CD4-positive, alpha-beta memory T cell (primary cell): ENCODE measurements around the gene POLR1D. TPM values are rescaled to one million over a fixed set of nuclear protein-coding genes. Genes with fewer than 3 reads are reported as not detected.
A peak's percentile ranks its signal among the peaks of the same experiment; 100 is the strongest.
"Not testable (repeated sequence)": the region's sequence is repeated elsewhere in the genome, so short reads cannot be mapped to it uniquely, and the experiment has no call there.

Source experiments
- CTCF ChIA-PET: fragments of 350-600 bp; sonication (Branson Sonifier 250); formaldehyde crosslinking; loops from one replicate; lab custom pipeline; 2021; ENCODE audit warnings: inconsistent platforms; ENCODE audit not compliant: partially characterized antibody; lab: Charles Lee
- POLR2A ChIA-PET: fragments of 350-600 bp; sonication (Branson Sonifier 250); formaldehyde crosslinking; loops from one replicate; lab custom pipeline; 2021; ENCODE audit not compliant: partially characterized antibody; lab: Charles Lee
- DNase-seq, 5 donors: peaks; one replicate each; pipeline versions ENCODE4 v3.0.0 to v3.0.0-alpha.2; 2020 to 2022; ENCODE audit warnings: mixed read lengths in 1 of 5
- H3K27ac ChIP-seq: one replicate; pipeline ENCODE4 v1.7.0; 2013; ENCODE audit warnings: low read depth, low read length
- H3K27me3 ChIP-seq: 2 replicates; pipeline ENCODE4 v1.7.0; 2013; ENCODE audit warnings: mild to moderate bottlenecking, low read length, moderate library complexity; ENCODE audit not compliant: insufficient read depth
- H3K36me3 ChIP-seq: 2 replicates; pipeline ENCODE4 v1.7.0; 2013; ENCODE audit warnings: mild to moderate bottlenecking, low read length, moderate library complexity; ENCODE audit not compliant: insufficient read depth
- H3K4me1 ChIP-seq: 2 replicates; pipeline ENCODE4 v1.7.0; 2013; ENCODE audit warnings: mild to moderate bottlenecking, low read length, moderate library complexity; ENCODE audit not compliant: insufficient read depth
- H3K4me3 ChIP-seq, 2 donors: one replicate each; pipeline ENCODE4 v1.7.0; 2013; ENCODE audit warnings: low read length in 2 of 2, mild to moderate bottlenecking in 1 of 2
- H3K9me3 ChIP-seq, 2 donors: one replicate each; pipeline ENCODE4 v1.7.0; 2013; ENCODE audit warnings: low read length in 2 of 2, control low read depth in 1 of 2; ENCODE audit not compliant: control insufficient read depth in 1 of 2
- H3K27ac Mint-ChIP-seq, 7 donors: one replicate each; pipeline ENCODE4 v1.8.0; 2020 to 2021; ENCODE audit warnings: mixed read lengths in 7 of 7, mild to moderate bottlenecking in 6 of 7, inconsistent platforms in 3 of 7, moderate library complexity in 3 of 7
- H3K27me3 Mint-ChIP-seq, 2 donors: one replicate each; pipeline ENCODE4 v1.8.0; 2020 to 2021; ENCODE audit warnings: mixed read lengths in 2 of 2
- H3K36me3 Mint-ChIP-seq, 2 donors: one replicate each; pipeline ENCODE4 v1.8.0; 2020 to 2021; ENCODE audit warnings: mixed read lengths in 2 of 2, inconsistent platforms in 1 of 2, mild to moderate bottlenecking in 1 of 2
- H3K4me1 Mint-ChIP-seq, 4 donors: one replicate each; pipeline ENCODE4 v1.8.0; 2020 to 2021; ENCODE audit warnings: mixed read lengths in 4 of 4, mild to moderate bottlenecking in 1 of 4
- H3K4me3 Mint-ChIP-seq, 8 donors: one replicate each; pipeline ENCODE4 v1.8.0; 2020 to 2021; ENCODE audit warnings: mixed read lengths in 8 of 8, mild to moderate bottlenecking in 7 of 8, moderate library complexity in 6 of 8, inconsistent platforms in 3 of 8
- H3K9me3 Mint-ChIP-seq, 8 donors: one replicate each; pipeline ENCODE4 v1.8.0; 2020 to 2021; ENCODE audit warnings: mixed read lengths in 8 of 8, mild to moderate bottlenecking in 5 of 8, inconsistent platforms in 3 of 8, moderate library complexity in 1 of 8
- intact Hi-C: fragments of 100-400 bp; cut with micrococcal nuclease; formaldehyde crosslinking; loops from one replicate; pipeline ENCODE4 v1.15.1; 2023
- polyA plus RNA-seq, 2 donors: library from polyadenylated mRNA; unstranded; fragments of 300-500 nt; fragmentation: Illumina TruSeq; gene quantifications; one replicate each; pipeline ENCODE4 v1.2.3, GENCODE V29; 2021
- total RNA-seq, 2 experiments: library from RNA; stranded (reverse); gene quantifications; one replicate each; pipeline ENCODE4 v1.2.3, GENCODE V29; 2021

Gene POLR1D
- total and polyA plus RNA-seq, 4 experiments from 2014 or later: 117 to 152 (median 147) TPM

GRCh38 chr13:27628766-27629165, 7.1 kb downstream of the POLR1D start:
- H3K4me3 ChIP-seq, CTCF ChIA-PET, H3K27ac Mint-ChIP-seq, H3K9me3 Mint-ChIP-seq, H3K9me3 ChIP-seq, H3K27me3 ChIP-seq, DNase-seq, H3K27me3 Mint-ChIP-seq, H3K4me3 Mint-ChIP-seq, H3K27ac ChIP-seq, H3K36me3 ChIP-seq: not testable (repeated sequence)
- H3K4me1 ChIP-seq: peaks cover 27% of the 10 kb centered on the region
- intact Hi-C loops: loop anchor here (10.0 kb wide), 1 partner anchor 1026 kb away; the partner anchor contains the start of gene POMP
- POLR2A ChIA-PET: interaction anchor here (1.1 kb wide), 1 partner anchor 8 kb away, joined by 8 read pairs; no protein-coding TSS in a partner anchor
- Mint-ChIP-seq H3K36me3 (peaks cover 38 to 56% of the 10 kb centered on the region in 2 donors), H3K4me1 (peaks cover 52 to 84% (median 67%) of the 10 kb centered on the region in 4 donors)

- H3K4me3 Mint-ChIP-seq: no peak overlapping the region
- H3K27ac ChIP-seq: no peak overlapping the region
- no peaks in the 10 kb centered on the region for H3K27me3 Mint-ChIP-seq
- no peak overlapping the region for H3K4me3 ChIP-seq
- H3K36me3 Mint-ChIP-seq: peaks cover 25 to 50% of the 10 kb centered on the region in 2 donors
- H3K4me1 ChIP-seq: peaks cover 6% of the 10 kb centered on the region
- H3K27ac Mint-ChIP-seq: peak overlapping the region in 1 of 7 donors; percentile 43
- intact Hi-C loops: no loop called here
- CTCF ChIA-PET: no interaction called here
- peaks cover 6% of the 10 kb centered on the region for H3K36me3 ChIP-seq
- H3K4me1 Mint-ChIP-seq: peaks cover 47 to 72% (median 59%) of the 10 kb centered on the region in 4 donors
- H3K27me3 ChIP-seq: no peaks in the 10 kb centered on the region
- POLR2A ChIA-PET: interaction anchor here (1.8 kb wide), 1 partner anchor 10 kb away, joined by 9 read pairs; the partner anchor contains the start of genes LNX2 and POLR1D
- no peaks in the 10 kb centered on the region for H3K9me3 ChIP-seq
- no peak for DNase-seq
- no peaks in the 10 kb centered on the region for H3K9me3 Mint-ChIP-seq
Measured at GRCh38 chr13:27631156-27631555, 9.5 kb downstream of the POLR1D start.

GRCh38 chr13:27631665-27632064, 10.0 kb downstream of the POLR1D start:
- DNase-seq: no peak
- CTCF ChIA-PET: no interaction called here
- Histone ChIP-seq H3K4me1 (peaks cover 11% of the 10 kb centered on the region), H3K27me3 (no peaks in the 10 kb centered on the region), H3K27ac (no peak overlapping the region), H3K9me3 (no peaks in the 10 kb centered on the region), H3K4me3 (no peak overlapping the region), H3K36me3 (peaks cover 6% of the 10 kb centered on the region)
- intact Hi-C loops: no loop called here
- H3K4me3 Mint-ChIP-seq: no peak overlapping the region
- no peak overlapping the region for H3K27ac Mint-ChIP-seq
- H3K36me3 Mint-ChIP-seq: peaks cover 25 to 48% of the 10 kb centered on the region in 2 donors
- H3K27me3 Mint-ChIP-seq: no peaks in the 10 kb centered on the region
- POLR2A ChIA-PET: interaction anchor here (1.8 kb wide), 1 partner anchor 11 kb away, joined by 9 read pairs; the partner anchor contains the start of genes LNX2 and POLR1D
- peaks cover 48 to 71% (median 57%) of the 10 kb centered on the region in 4 donors for H3K4me1 Mint-ChIP-seq
- no peaks in the 10 kb centered on the region for H3K9me3 Mint-ChIP-seq

GRCh38 chr13:27632214-27632613, 10.5 kb downstream of the POLR1D start:
- intact Hi-C loops: no loop called here
- POLR2A ChIA-PET: interaction anchor here (1.5 kb wide), 1 partner anchor 12 kb away, joined by 5 read pairs; the partner anchor contains the start of gene LNX2
- Histone ChIP-seq H3K4me1 (peaks cover 17% of the 10 kb centered on the region), H3K36me3 (peaks cover 6% of the 10 kb centered on the region), H3K27ac (no peak overlapping the region), H3K9me3 (no peaks in the 10 kb centered on the region), H3K27me3 (no peaks in the 10 kb centered on the region), H3K4me3 (no peak overlapping the region)
- CTCF ChIA-PET: no interaction called here
- no peak overlapping the region for H3K27ac Mint-ChIP-seq
- no peak overlapping the region for H3K4me3 Mint-ChIP-seq
- H3K27me3 Mint-ChIP-seq: no peaks in the 10 kb centered on the region
- H3K36me3 Mint-ChIP-seq: peaks cover 25 to 45% of the 10 kb centered on the region in 2 donors
- H3K9me3 Mint-ChIP-seq: no peaks in the 10 kb centered on the region
- no peak for DNase-seq
- peaks cover 48 to 71% (median 58%) of the 10 kb centered on the region in 4 donors for H3K4me1 Mint-ChIP-seq

- Histone ChIP-seq H3K4me3 (no peak overlapping the region), H3K27ac (no peak overlapping the region), H3K9me3 (no peaks in the 10 kb centered on the region), H3K36me3 (peaks cover 6% of the 10 kb centered on the region), H3K4me1 (peaks cover 18% of the 10 kb centered on the region), H3K27me3 (no peaks in the 10 kb centered on the region)
- CTCF ChIA-PET: no interaction called here
- H3K4me1 Mint-ChIP-seq: peaks cover 46 to 67% (median 55%) of the 10 kb centered on the region in 4 donors
- peak overlapping the region in 1 of 7 donors; percentile 21 for H3K27ac Mint-ChIP-seq
- H3K36me3 Mint-ChIP-seq: peaks cover 24 to 44% of the 10 kb centered on the region in 2 donors
- H3K4me3 Mint-ChIP-seq: no peak overlapping the region
- H3K27me3 Mint-ChIP-seq: no peaks in the 10 kb centered on the region
- POLR2A ChIA-PET: interaction anchor here (1.5 kb wide), 1 partner anchor 12 kb away, joined by 5 read pairs; the partner anchor contains the start of gene LNX2
- intact Hi-C loops: no loop called here
- H3K9me3 Mint-ChIP-seq: no peaks in the 10 kb centered on the region
- DNase-seq: no peak
Measured at GRCh38 chr13:27632648-27633047, 11.0 kb downstream of the POLR1D start.

GRCh38 chr13:27634231-27634630, 12.5 kb downstream of the POLR1D start:
- Mint-ChIP-seq H3K4me1 (peaks cover 44 to 65% (median 54%) of the 10 kb centered on the region in 4 donors), H3K36me3 (peaks cover 20 to 33% of the 10 kb centered on the region in 2 donors), H3K9me3 (no peaks in the 10 kb centered on the region), H3K27me3 (no peaks in the 10 kb centered on the region), H3K27ac (peak overlapping the region in 4 of 7 donors; percentile 10 to 77 (median 54)), H3K4me3 (no peak overlapping the region)
- Histone ChIP-seq H3K9me3 (no peaks in the 10 kb centered on the region), H3K27me3 (no peaks in the 10 kb centered on the region), H3K36me3 (peaks cover 6% of the 10 kb centered on the region), H3K27ac (no peak overlapping the region), H3K4me3 (no peak overlapping the region), H3K4me1 (peaks cover 13% of the 10 kb centered on the region)
- POLR2A ChIA-PET: no interaction called here
- intact Hi-C loops: no loop called here
- no peak for DNase-seq
- CTCF ChIA-PET: interaction anchor here (1.0 kb wide), 1 partner anchor 180 kb away, joined by 3 read pairs; no protein-coding TSS in a partner anchor

- no peak overlapping the region for H3K4me3 ChIP-seq
- intact Hi-C loops: no loop called here
- peaks cover 6% of the 10 kb centered on the region for H3K36me3 ChIP-seq
- H3K9me3 ChIP-seq: no peaks in the 10 kb centered on the region
- POLR2A ChIA-PET: no interaction called here
- no peak for DNase-seq
- CTCF ChIA-PET: interaction anchor here (1.0 kb wide), 1 partner anchor 181 kb away, joined by 3 read pairs; no protein-coding TSS in a partner anchor
- Mint-ChIP-seq H3K27me3 (no peaks in the 10 kb centered on the region), H3K4me1 (peaks cover 47 to 66% (median 58%) of the 10 kb centered on the region in 4 donors), H3K9me3 (no peaks in the 10 kb centered on the region), H3K27ac (peak overlapping the region in 1 of 7 donors; percentile 16), H3K36me3 (peaks cover 20 to 33% of the 10 kb centered on the region in 2 donors), H3K4me3 (no peak overlapping the region)
- peaks cover 15% of the 10 kb centered on the region for H3K4me1 ChIP-seq
- no peak overlapping the region for H3K27ac ChIP-seq
- H3K27me3 ChIP-seq: no peaks in the 10 kb centered on the region
Measured at GRCh38 chr13:27634791-27635190, 13.1 kb downstream of the POLR1D start.
